Activated T-cell treated with anti-CD3 and anti-CD28 coated beads, Interleukin-2, amount 50 U/mL, for 24 hours (primary cell): ENCODE measurements around the gene MEGF10.

Experiments
- DNase-seq: peaks from one replicate; pipeline ENCODE4 v3.0.0-alpha.2; 2020
- H3K27ac Mint-ChIP-seq: 2 replicates; pipeline ENCODE4 v1.8.0; 2020; ENCODE audit warnings: mild to moderate bottlenecking, mixed read lengths
- H3K27me3 Mint-ChIP-seq: 2 replicates; pipeline ENCODE4 v1.8.0; 2020; ENCODE audit warnings: mixed read lengths
- H3K36me3 Mint-ChIP-seq: 2 replicates; pipeline ENCODE4 v1.8.0; 2020; ENCODE audit warnings: low read depth, mixed read lengths
- H3K4me1 Mint-ChIP-seq: 2 replicates; pipeline ENCODE4 v1.8.0; 2020; ENCODE audit warnings: low read depth, mixed read lengths
- H3K4me3 Mint-ChIP-seq: 2 replicates; pipeline ENCODE4 v1.8.0; 2020; ENCODE audit warnings: mild to moderate bottlenecking, moderate library complexity, mixed read lengths
- H3K9me3 Mint-ChIP-seq: 2 replicates; pipeline ENCODE4 v1.8.0; 2020; ENCODE audit warnings: mixed read lengths

MEGF10 gene

DNA sequence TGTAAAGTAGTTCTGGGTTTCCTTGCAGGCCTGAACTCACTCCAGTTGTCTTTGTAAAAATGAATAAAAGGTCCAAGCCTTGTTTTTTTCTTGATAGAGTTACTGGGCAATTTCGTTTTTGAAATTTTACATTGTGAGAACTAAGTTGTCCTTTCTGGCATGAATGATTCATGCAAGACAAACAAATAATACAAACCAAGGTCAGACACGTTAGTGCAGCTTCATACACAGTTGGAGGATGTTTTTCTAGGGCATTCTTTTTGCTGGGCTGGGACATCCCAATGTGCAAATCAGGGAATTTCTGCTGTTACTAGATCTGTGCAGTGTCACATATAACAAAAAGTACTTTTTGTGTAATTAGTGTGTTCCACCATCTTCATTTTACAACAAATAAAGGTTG lies 96.0 kb downstream of the MEGF10 start:
- H3K9me3 Mint-ChIP-seq: no peaks in the 10 kb centered on the region
- H3K27me3 Mint-ChIP-seq: peaks cover 2% of the 10 kb centered on the region
- H3K27ac Mint-ChIP-seq: no peak overlapping the region
- no peak overlapping the region for H3K4me3 Mint-ChIP-seq
- DNase-seq: no peak
- H3K36me3 Mint-ChIP-seq: no peaks in the 10 kb centered on the region
- H3K4me1 Mint-ChIP-seq: no peaks in the 10 kb centered on the region

DNA sequence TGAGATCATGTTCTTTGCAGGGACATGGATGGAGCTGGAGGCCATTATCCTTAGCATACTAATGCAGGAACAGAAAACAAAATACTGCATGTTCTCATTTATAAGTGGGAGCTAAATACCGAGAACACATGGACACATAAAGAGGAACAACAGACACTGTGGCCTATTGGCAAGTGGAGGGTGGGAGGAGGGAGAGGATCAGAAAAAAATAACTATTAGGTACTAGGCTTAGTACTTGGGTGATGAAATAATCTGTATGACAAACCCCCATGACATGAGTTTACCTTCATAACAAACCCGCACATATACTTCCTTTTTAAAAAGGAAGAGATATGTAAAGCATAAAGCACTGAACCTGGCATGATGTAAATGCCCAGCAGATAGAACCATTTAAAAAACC lies 99.0 kb downstream of the MEGF10 start:
- Mint-ChIP-seq H3K27me3 (peaks cover 8% of the 10 kb centered on the region), H3K9me3 (no peaks in the 10 kb centered on the region), H3K36me3 (no peaks in the 10 kb centered on the region), H3K4me1 (no peaks in the 10 kb centered on the region), H3K27ac (no peak overlapping the region), H3K4me3 (no peak overlapping the region)
- DNase-seq: no peak

DNA sequence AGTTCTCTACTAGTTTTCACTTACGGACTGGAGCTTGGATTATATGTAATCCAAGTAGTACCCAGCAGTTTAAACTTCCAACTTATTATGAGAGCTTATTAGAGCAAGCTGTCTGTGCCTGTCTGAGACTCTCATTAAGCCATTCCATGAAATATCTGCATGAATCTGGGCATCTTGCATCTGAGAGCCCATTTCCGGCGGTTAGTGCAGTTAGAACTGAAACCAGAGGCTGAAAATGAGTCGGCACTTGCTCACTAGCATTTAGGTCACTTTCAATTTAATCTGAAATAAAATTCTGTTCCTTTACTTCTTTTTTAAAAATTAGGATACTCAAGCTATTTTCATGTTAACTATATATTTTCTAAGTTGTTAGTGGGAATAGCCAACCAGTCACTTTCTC lies 102.2 kb downstream of the MEGF10 start:
- Mint-ChIP-seq H3K36me3 (no peaks in the 10 kb centered on the region), H3K4me1 (no peaks in the 10 kb centered on the region), H3K27me3 (peaks cover 18% of the 10 kb centered on the region), H3K9me3 (no peaks in the 10 kb centered on the region), H3K4me3 (no peak overlapping the region), H3K27ac (no peak overlapping the region)
- no peak for DNase-seq

DNA sequence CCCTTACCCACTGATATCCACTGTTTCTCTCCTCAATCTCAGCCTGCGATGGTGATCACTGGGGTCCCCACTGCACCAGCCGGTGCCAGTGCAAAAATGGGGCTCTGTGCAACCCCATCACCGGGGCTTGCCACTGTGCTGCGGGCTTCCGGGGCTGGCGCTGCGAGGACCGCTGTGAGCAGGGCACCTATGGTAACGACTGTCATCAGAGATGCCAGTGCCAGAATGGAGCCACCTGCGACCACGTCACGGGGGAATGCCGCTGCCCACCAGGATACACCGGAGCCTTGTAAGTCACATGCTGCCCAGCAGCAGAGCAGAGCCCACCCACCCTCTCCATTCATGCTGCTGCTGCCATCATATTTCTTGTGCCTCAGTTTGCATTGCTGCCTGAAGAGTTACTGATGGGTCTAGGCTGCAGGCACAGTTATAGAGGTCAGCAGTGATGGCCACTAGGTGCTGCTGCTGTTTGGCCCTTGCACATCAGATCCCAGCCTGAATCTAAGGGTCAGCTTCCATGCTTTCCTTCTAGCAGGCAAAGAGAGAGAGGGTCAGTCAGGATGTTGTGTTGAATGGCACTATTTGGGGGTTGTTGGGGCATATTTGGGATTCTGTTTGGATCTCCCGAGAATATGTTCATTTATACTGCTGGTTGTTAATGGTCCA lies 106.0 kb downstream of the MEGF10 start:
- H3K27me3 Mint-ChIP-seq: peaks cover 22% of the 10 kb centered on the region
- no peaks in the 10 kb centered on the region for H3K36me3 Mint-ChIP-seq
- no peaks in the 10 kb centered on the region for H3K9me3 Mint-ChIP-seq
- no peaks in the 10 kb centered on the region for H3K4me1 Mint-ChIP-seq
- no peak overlapping the region for H3K27ac Mint-ChIP-seq
- no peak overlapping the region for H3K4me3 Mint-ChIP-seq
- DNase-seq: no peak

DNA sequence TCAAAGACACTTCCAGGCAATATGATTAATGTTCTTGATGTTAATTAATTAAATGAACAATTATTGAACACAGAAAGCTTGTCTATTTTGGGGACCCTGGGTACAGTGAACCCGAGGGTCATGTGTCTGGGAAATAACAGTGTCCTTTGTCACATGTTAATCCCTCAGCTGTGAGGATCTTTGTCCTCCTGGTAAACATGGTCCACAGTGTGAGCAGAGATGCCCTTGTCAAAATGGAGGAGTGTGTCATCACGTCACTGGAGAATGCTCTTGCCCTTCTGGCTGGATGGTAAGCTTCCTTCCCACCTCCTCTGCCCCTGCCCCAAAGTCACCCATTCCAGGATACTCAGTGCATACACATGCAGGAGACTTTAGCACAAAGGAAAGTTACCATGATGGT lies 107.9 kb downstream of the MEGF10 start:
- H3K27ac Mint-ChIP-seq: no peak overlapping the region
- DNase-seq: no peak
- H3K4me3 Mint-ChIP-seq: no peak overlapping the region
- no peaks in the 10 kb centered on the region for H3K9me3 Mint-ChIP-seq
- no peaks in the 10 kb centered on the region for H3K4me1 Mint-ChIP-seq
- no peaks in the 10 kb centered on the region for H3K36me3 Mint-ChIP-seq
- H3K27me3 Mint-ChIP-seq: peaks cover 19% of the 10 kb centered on the region

DNA sequence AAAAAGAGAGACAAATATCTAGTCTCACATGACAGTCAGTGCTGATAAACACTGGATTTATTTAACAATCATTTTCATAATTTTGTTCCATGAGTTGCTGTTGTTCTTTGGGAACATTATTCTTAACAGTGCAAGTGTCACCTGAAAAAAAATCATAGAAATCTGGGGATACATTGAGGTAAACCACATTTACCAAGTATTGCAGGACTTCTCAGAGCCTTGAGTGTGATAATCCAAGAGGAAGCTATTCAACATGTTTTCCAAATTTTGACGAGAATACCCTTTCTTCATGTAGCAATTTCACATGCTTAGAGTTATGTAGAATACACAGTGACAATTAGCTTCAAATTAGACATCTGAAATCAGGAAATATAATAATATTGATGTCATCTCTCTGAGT lies 108.5 kb downstream of the MEGF10 start:
- no peaks in the 10 kb centered on the region for H3K36me3 Mint-ChIP-seq
- peaks cover 20% of the 10 kb centered on the region for H3K27me3 Mint-ChIP-seq
- H3K4me1 Mint-ChIP-seq: no peaks in the 10 kb centered on the region
- no peak overlapping the region for H3K27ac Mint-ChIP-seq
- no peaks in the 10 kb centered on the region for H3K9me3 Mint-ChIP-seq
- DNase-seq: no peak
- H3K4me3 Mint-ChIP-seq: no peak overlapping the region

DNA sequence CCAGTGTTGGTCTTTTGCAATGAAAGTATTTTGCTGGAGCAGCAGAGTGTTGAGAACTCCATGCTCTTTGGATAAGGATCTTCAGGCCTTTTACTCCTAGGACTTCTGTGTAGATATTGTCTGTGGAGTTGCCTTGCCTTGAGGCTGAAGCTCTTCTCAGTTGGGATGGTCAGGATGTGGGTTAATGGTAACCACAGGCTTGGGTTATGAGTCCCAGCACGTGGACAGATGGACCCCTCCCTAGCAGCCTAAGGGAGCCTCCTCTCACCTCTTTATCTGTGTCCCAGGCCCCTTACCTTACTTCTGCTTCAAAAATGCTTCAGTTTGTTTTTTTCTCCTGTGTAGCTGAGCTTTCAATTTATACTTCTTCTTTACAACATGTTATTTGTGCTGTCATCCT lies 109.9 kb downstream of the MEGF10 start:
- Mint-ChIP-seq H3K4me3 (no peak overlapping the region), H3K27ac (no peak overlapping the region), H3K36me3 (no peaks in the 10 kb centered on the region), H3K9me3 (no peaks in the 10 kb centered on the region), H3K4me1 (no peaks in the 10 kb centered on the region), H3K27me3 (peaks cover 22% of the 10 kb centered on the region)
- no peak for DNase-seq

DNA sequence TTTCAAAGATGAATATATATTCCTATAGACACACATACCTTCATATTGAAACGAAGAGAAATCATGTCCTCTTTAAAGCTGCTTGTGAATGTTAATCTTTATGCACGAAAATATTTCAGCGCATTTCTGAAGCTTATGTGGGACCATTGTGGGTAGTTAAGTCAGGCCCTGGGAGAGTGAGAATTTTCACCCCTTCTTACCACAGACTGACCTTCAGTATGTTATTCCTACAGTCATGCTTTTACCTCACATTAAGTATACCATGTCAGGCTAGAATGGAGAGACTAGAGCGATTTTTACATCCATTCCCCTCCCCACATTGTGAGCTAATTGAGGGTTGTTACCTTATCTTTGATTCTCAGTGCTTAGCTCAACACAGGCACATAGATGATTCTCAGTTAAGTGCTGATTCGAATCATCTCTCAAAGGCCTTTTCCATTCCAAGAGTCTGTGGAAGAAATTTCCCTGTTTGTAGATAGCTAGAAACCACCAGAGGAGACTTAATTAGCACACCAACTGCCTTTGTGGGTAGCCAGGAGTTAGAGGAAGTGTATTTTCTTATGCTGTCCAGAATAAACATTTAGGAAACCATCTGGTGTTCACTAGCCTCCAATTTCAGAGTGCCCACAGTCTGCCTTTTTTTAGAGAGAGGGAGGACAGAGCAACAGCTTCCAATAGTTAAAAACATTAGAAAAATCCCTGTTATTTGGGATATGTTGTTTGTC lies 110.5 kb downstream of the MEGF10 start:
- Mint-ChIP-seq H3K4me3 (no peak overlapping the region), H3K9me3 (no peaks in the 10 kb centered on the region), H3K27me3 (peaks cover 20% of the 10 kb centered on the region), H3K27ac (no peak overlapping the region), H3K4me1 (no peaks in the 10 kb centered on the region), H3K36me3 (no peaks in the 10 kb centered on the region)
- DNase-seq: no peak

DNA sequence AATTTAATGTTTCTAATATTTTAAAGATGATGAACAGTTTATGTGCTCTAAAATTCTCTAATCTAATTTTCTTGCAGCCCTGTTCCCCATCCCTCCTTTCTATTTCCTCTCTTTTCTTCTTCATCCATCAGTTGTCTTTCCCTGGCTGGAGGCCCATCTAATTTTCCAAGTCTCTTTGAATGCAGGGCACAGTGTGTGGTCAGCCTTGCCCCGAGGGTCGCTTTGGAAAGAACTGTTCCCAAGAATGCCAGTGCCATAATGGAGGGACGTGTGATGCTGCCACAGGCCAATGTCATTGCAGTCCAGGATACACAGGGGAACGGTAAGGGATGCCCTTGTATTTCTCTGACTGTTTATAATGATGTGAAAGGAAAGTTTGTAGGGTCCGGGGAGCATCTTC lies 111.8 kb downstream of the MEGF10 start:
- no peak overlapping the region for H3K4me3 Mint-ChIP-seq
- peaks cover 25% of the 10 kb centered on the region for H3K27me3 Mint-ChIP-seq
- no peaks in the 10 kb centered on the region for H3K36me3 Mint-ChIP-seq
- no peaks in the 10 kb centered on the region for H3K4me1 Mint-ChIP-seq
- H3K27ac Mint-ChIP-seq: no peak overlapping the region
- DNase-seq: no peak
- H3K9me3 Mint-ChIP-seq: no peaks in the 10 kb centered on the region

DNA sequence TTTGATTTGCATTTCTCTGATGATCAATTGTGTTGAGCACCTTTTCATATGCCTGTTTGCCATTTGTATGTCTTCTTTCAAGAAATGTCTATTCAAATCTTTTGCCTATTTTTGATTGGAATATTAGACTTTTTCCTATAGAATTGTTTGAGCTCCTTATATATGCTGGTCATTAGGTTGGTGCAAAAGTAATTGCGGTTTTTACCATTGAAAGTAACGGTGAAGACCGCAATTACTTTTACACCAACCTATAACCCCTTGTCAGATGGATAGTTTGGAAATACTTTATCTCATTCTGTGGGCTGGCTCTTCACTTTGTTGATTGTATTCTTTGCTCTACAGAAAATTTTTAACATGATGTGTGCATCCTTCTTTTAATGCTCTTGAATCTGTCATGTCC lies 113.6 kb downstream of the MEGF10 start:
- Mint-ChIP-seq H3K9me3 (no peaks in the 10 kb centered on the region), H3K4me3 (no peak overlapping the region), H3K27ac (no peak overlapping the region), H3K4me1 (no peaks in the 10 kb centered on the region), H3K27me3 (peaks cover 17% of the 10 kb centered on the region), H3K36me3 (no peaks in the 10 kb centered on the region)
- DNase-seq: no peak

DNA sequence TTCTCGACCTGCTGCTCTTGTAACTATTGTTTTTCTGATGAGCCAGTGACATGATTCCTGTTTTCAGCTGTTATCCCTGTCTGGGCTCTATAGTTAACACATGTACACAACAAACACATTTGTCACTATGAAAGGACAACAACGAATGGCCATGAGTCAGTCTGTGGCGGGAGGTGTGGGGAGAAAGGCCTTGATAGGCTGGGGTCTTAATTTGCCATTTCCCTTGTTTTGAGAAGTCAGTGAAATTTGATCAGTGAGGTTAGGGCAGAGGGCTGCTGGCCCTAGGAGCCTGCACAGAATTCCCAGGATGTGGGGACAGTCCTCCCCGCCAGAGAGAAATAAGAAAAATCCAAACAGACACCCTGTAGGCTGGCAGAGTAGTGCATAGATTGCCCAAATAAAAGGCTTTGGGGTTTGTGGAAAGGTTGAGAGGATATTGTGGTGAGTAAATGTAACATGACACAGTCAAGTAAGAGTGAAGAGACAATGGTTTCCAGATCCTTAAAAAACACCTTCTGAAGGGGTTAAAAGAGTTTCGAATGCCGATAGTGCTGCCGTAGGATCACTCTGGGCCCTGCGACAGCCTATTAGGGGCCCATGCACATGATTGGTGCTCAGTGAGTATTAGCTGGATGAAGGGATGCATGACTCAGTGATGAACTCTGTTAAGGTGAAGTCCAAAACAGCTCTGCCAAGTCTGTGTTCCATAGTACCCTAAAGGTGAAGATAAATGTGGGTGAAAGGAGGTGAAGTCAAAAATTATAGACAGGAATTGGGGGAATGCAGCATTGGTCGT lies 115.9 kb downstream of the MEGF10 start:
- no peak overlapping the region for H3K4me3 Mint-ChIP-seq
- H3K27ac Mint-ChIP-seq: no peak overlapping the region
- H3K27me3 Mint-ChIP-seq: peaks cover 20% of the 10 kb centered on the region
- H3K9me3 Mint-ChIP-seq: no peaks in the 10 kb centered on the region
- no peak for DNase-seq
- H3K36me3 Mint-ChIP-seq: no peaks in the 10 kb centered on the region
- H3K4me1 Mint-ChIP-seq: peaks cover 6% of the 10 kb centered on the region

DNA sequence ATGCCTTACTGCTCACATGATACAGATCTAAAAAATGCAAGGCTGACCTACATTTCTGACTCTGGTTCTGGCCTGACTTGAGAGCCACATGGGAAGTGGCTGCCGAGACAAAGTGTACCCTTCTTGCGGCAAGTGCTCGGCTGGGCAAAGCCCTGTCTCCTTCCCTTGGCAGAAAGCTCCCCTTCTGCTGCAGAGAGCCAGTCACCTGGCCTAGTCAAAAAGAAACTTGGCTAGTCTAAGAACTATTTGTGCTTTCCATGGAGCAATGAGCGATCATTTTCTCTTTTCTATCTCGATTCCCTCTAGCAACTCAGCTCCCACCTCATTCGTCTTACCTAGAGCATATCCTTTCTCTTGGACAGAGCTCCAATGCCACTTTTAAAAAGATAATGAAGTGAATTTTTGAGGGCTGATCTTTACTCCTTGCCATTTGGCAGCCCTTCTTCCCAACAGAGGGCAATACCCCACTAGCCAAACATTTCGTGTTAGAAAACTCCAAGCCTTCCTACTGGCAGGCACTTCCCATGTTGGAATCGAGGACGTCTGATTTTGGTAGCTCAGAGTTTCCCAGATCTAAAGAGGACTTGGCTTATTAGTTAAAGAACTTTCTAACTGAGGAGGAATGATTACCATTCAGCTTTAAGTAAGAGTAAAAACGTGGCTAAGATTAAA lies 118.8 kb downstream of the MEGF10 start:
- Mint-ChIP-seq H3K4me1 (peaks cover 6% of the 10 kb centered on the region), H3K4me3 (no peak overlapping the region)

DNA sequence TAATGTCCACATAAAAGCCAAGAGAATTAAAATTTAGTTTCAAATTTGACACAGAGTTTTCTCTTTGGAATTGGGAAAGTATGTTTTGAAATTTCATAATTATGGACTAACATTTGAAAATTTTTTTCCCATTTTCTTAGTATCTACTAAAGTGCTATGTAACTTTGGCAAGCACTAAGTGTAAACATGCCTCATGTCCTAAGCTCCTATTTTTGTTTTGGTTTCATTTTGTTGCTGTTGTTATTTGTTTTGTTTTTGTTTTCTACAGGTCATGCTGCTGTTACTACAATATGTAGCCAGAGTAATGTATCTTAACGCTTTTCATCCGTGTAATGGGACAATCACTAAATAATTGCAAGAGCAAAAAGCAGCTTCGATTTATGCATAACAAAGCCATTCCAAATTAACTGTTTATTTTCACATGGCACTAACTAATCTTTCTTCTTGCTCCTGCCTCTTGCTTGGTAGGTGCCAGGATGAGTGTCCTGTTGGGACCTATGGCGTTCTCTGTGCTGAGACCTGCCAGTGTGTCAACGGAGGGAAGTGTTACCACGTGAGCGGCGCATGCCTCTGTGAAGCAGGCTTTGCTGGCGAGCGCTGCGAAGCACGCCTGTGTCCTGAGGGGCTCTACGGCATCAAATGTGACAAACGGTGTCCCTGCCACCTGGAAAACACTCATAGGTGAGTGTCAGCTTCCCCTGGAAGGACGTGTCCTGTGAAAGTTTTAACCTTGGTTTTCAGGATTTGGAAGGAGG lies 119.5 kb downstream of the MEGF10 start:
- Mint-ChIP-seq H3K36me3 (no peaks in the 10 kb centered on the region), H3K4me1 (peaks cover 6% of the 10 kb centered on the region)

More for the DNA sequence above, 118.8 kb downstream of the MEGF10 start:
- Mint-ChIP-seq H3K27ac (no peak overlapping the region), H3K27me3 (peaks cover 16% of the 10 kb centered on the region), H3K9me3 (no peaks in the 10 kb centered on the region), H3K36me3 (no peaks in the 10 kb centered on the region)
- DNase-seq: no peak

DNA sequence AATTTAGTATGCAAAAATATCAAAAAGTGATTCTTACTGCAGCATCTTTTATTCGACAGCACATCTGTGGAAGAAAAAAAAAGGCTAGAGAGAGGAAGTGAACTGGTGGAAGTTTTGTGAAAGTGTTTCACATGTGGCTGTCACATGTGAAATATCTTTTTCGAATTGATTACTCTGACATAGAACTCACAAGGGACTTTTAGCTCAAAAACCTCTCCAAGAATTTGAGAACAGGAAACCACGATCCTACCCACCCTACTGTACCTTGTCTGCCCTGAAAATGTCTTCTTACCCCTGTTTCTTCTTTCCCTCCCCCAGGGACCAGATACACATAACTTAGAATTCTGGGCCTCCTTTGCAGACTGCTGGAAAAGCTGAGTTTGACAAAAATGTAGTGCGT lies 120.4 kb downstream of the MEGF10 start:
- Mint-ChIP-seq H3K36me3 (no peaks in the 10 kb centered on the region), H3K27ac (no peak overlapping the region), H3K4me3 (no peak overlapping the region), H3K9me3 (no peaks in the 10 kb centered on the region), H3K4me1 (peaks cover 6% of the 10 kb centered on the region), H3K27me3 (peaks cover 14% of the 10 kb centered on the region)
- DNase-seq: no peak

More for the DNA sequence above, 119.5 kb downstream of the MEGF10 start:
- no peak for DNase-seq
- H3K4me3 Mint-ChIP-seq: no peak overlapping the region
- no peak overlapping the region for H3K27ac Mint-ChIP-seq
- peaks cover 15% of the 10 kb centered on the region for H3K27me3 Mint-ChIP-seq
- no peaks in the 10 kb centered on the region for H3K9me3 Mint-ChIP-seq
